Measurements from ENCODE around the gene EFL1. TPM values are rescaled to one million over a fixed set of nuclear protein-coding genes. Genes with fewer than 3 reads are reported as not detected.
"Not testable (repeated sequence)": the region's sequence is repeated elsewhere in the genome, so short reads cannot be mapped to it uniquely, and the experiment has no call there.

Gene EFL1
- total and polyA plus RNA-seq, 11 donors, result 3.5 to 19.2 (median 15.6) TPM

GRCh38 chr15:82239685-82240391, 22.7 kb downstream of the EFL1 start:
- Histone ChIP-seq H3K27me3 (no peaks in the 10 kb centered on the region), H3K27ac (no peak overlapping the region), H3K9me3 (no peaks in the 10 kb centered on the region), H3K36me3 (peaks cover 0 to 64% (median 40%) of the 10 kb centered on the region in 9 donors), H3K4me3 (no peak overlapping the region), H3K4me1 (no peaks in the 10 kb centered on the region)
- intact Hi-C loops (cut with DNase I), result no loop called here
- 97 to 98% (median 98%) methylated on average over 5 of the region's 5 CpGs for WGBS, 4 donors
- ATAC-seq, result no peak
- DNase-seq, result no peak
- TF ChIP-seq CTCF (IDR thresholded peaks at IDR 0.05), result no peak
- TF ChIP-seq POLR2A (IDR thresholded peaks at IDR 0.05), result no peak

GRCh38 chr15:82237944-82238534, 24.5 kb downstream of the EFL1 start:
- H3K4me1 ChIP-seq; H3K27me3 ChIP-seq; H3K27ac ChIP-seq; H3K9me3 ChIP-seq; intact Hi-C loops (cut with DNase I); DNase-seq; H3K4me3 ChIP-seq; ATAC-seq: not testable (repeated sequence)
- WGBS, 4 donors, result 55 to 75% (median 68%) methylated on average over 2 to 3 of the region's 3 CpGs
- peaks cover 0 to 58% (median 35%) of the 10 kb centered on the region in 9 donors for H3K36me3 ChIP-seq

GRCh38 chr15:82231842-82232241, 30.7 kb downstream of the EFL1 start:
- Histone ChIP-seq H3K9me3 (no peaks in the 10 kb centered on the region), H3K4me1 (no peaks in the 10 kb centered on the region), H3K27me3 (no peaks in the 10 kb centered on the region), H3K36me3 (peaks cover 0 to 56% (median 39%) of the 10 kb centered on the region in 9 donors), H3K4me3 (no peak overlapping the region), H3K27ac (no peak overlapping the region)
- DNase-seq (no peak), ATAC-seq (no peak)
- TF ChIP-seq POLR2A (IDR thresholded peaks at IDR 0.05) (no peak), CTCF (IDR thresholded peaks at IDR 0.05) (no peak)
- intact Hi-C loops (cut with DNase I), result no loop called here
- WGBS, 4 donors, result 81 to 90% (median 88%) methylated on average over 2 of the region's 2 CpGs

- no peaks in the 10 kb centered on the region for H3K27me3 ChIP-seq
- ATAC-seq (no peak), DNase-seq (no peak)
- H3K4me3 ChIP-seq, result no peak overlapping the region
- no peak for TF ChIP-seq POLR2A (IDR thresholded peaks at IDR 0.05)
- TF ChIP-seq CTCF (IDR thresholded peaks at IDR 0.05), result no peak
- intact Hi-C loops (cut with DNase I), result no loop called here
- no peaks in the 10 kb centered on the region for H3K9me3 ChIP-seq
- H3K36me3 ChIP-seq, result peaks cover 0 to 57% (median 42%) of the 10 kb centered on the region in 9 donors
- no peak overlapping the region for H3K27ac ChIP-seq
- H3K4me1 ChIP-seq, result no peaks in the 10 kb centered on the region
- WGBS, 4 donors, result 76 to 89% (median 80%) methylated on average over 2 of the region's 2 CpGs
Observed at GRCh38 chr15:82231233-82231632, 31.3 kb downstream of the EFL1 start.

All from heart left ventricle (tissue), 16 donors.